ENCODE measurements around the gene ZDHHC24. TPM values are rescaled to one million over a fixed set of nuclear protein-coding genes. Genes with fewer than 3 reads are reported as not detected.

The ZDHHC24 gene
- total and polyA plus RNA-seq, 10 of the 15 experiments (the other 5 are each of a cell fraction or from before 2014, with no cell fraction given), result 0.86 to 17.5 (median 6.8) TPM

GRCh38 chr11:66510271-66510989, 35.4 kb downstream of the ZDHHC24 start, which contains the start of gene BBS1 (continued):
- TF ChIP-seq, protein P1, sequence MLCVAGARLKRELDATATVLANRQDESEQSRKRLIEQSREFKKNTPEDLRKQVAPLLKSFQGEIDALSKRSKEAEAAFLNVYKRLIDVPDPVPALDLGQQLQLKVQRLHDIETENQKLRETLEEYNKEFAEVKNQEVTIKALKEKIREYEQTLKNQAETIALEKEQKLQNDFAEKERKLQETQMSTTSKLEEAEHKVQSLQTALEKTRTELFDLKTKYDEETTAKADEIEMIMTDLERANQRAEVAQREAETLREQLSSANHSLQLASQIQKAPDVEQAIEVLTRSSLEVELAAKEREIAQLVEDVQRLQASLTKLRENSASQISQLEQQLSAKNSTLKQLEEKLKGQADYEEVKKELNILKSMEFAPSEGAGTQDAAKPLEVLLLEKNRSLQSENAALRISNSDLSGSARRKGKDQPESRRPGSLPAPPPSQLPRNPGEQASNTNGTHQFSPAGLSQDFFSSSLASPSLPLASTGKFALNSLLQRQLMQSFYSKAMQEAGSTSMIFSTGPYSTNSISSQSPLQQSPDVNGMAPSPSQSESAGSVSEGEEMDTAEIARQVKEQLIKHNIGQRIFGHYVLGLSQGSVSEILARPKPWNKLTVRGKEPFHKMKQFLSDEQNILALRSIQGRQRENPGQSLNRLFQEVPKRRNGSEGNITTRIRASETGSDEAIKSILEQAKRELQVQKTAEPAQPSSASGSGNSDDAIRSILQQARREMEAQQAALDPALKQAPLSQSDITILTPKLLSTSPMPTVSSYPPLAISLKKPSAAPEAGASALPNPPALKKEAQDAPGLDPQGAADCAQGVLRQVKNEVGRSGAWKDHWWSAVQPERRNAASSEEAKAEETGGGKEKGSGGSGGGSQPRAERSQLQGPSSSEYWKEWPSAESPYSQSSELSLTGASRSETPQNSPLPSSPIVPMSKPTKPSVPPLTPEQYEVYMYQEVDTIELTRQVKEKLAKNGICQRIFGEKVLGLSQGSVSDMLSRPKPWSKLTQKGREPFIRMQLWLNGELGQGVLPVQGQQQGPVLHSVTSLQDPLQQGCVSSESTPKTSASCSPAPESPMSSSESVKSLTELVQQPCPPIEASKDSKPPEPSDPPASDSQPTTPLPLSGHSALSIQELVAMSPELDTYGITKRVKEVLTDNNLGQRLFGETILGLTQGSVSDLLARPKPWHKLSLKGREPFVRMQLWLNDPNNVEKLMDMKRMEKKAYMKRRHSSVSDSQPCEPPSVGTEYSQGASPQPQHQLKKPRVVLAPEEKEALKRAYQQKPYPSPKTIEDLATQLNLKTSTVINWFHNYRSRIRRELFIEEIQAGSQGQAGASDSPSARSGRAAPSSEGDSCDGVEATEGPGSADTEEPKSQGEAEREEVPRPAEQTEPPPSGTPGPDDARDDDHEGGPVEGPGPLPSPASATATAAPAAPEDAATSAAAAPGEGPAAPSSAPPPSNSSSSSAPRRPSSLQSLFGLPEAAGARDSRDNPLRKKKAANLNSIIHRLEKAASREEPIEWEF (IDR thresholded peaks at IDR 0.05; ENCODE audit: insufficient replicate concordance, low read depth, low read length), result no peak
- TF ChIP-seq IRF5 (IDR thresholded peaks at IDR 0.05; ENCODE audit: borderline replicate concordance) (no peak), ZZZ3 (IDR thresholded peaks at IDR 0.05; ENCODE audit: control insufficient read depth, insufficient read length, low read depth) (no peak), SUZ12 (IDR thresholded peaks at IDR 0.05; ENCODE audit: unreplicated experiment) (no peak), ZBED1 (IDR thresholded peaks at IDR 0.05; ENCODE audit: borderline replicate concordance) (no peak), WRNIP1 (IDR thresholded peaks at IDR 0.05; ENCODE audit: borderline replicate concordance, low read depth, low read length) (peak; percentile 95; the same call in 1 of the 2 replicates), MTA2 (IDR thresholded peaks at IDR 0.05; ENCODE audit: low read depth) (no peak), ZNF384 (IDR thresholded peaks at IDR 0.05; ENCODE audit: borderline replicate concordance, low read depth, low read length) (no peak), ESRRA (IDR thresholded peaks at IDR 0.05; ENCODE audit: low read length) (0 out of 2 replicates have a peak, but pooled peaks have one; percentile 24), PAX8 (IDR thresholded peaks at IDR 0.05) (no peak), NRF1 (conservative IDR thresholded peaks at IDR 0.05; ENCODE audit: low read depth, low read length) (no peak), USF2 (IDR thresholded peaks at IDR 0.05; ENCODE audit: borderline replicate concordance, low read depth, low read length) (no peak), BRCA1 (IDR thresholded peaks at IDR 0.05; ENCODE audit: low read depth, low read length) (no peak), ZNF217 (IDR thresholded peaks at IDR 0.05) (no peak), BHLHE40 (IDR thresholded peaks at IDR 0.05; ENCODE audit: borderline replicate concordance in 1 of 2, low read depth in 2 of 2, low read length in 1 of 2) (peak in 1 of 2 experiments; percentile 33; a peak in 1 of 4 replicates)
- TF ChIP-seq, protein P2, sequence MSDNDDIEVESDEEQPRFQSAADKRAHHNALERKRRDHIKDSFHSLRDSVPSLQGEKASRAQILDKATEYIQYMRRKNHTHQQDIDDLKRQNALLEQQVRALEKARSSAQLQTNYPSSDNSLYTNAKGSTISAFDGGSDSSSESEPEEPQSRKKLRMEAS (IDR thresholded peaks at IDR 0.05; ENCODE audit: low read depth, low read length), result peak; percentile 55
- TF ChIP-seq, protein P3, sequence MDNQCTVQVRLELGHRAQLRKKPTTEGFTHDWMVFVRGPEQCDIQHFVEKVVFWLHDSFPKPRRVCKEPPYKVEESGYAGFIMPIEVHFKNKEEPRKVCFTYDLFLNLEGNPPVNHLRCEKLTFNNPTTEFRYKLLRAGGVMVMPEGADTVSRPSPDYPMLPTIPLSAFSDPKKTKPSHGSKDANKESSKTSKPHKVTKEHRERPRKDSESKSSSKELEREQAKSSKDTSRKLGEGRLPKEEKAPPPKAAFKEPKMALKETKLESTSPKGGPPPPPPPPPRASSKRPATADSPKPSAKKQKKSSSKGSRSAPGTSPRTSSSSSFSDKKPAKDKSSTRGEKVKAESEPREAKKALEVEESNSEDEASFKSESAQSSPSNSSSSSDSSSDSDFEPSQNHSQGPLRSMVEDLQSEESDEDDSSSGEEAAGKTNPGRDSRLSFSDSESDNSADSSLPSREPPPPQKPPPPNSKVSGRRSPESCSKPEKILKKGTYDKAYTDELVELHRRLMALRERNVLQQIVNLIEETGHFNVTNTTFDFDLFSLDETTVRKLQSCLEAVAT (IDR thresholded peaks at IDR 0.05), result no peak
- TF ChIP-seq, protein P4, sequence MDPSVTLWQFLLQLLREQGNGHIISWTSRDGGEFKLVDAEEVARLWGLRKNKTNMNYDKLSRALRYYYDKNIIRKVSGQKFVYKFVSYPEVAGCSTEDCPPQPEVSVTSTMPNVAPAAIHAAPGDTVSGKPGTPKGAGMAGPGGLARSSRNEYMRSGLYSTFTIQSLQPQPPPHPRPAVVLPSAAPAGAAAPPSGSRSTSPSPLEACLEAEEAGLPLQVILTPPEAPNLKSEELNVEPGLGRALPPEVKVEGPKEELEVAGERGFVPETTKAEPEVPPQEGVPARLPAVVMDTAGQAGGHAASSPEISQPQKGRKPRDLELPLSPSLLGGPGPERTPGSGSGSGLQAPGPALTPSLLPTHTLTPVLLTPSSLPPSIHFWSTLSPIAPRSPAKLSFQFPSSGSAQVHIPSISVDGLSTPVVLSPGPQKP (IDR thresholded peaks at IDR 0.05; ENCODE audit: low read depth, low read length), result peak; percentile 54; the same call in 1 of the 2 replicates

All from GM12878 (cell line).